Activated naive CD8-positive, alpha-beta T cell treated with anti-CD3 and anti-CD28 coated beads for 36 hours (primary cell): Measurements from ENCODE around the gene TECPR1. TPM values are rescaled to one million over a fixed set of nuclear protein-coding genes. Genes with fewer than 3 reads are reported as not detected.

Source experiments
- DNase-seq: peaks from one replicate; pipeline ENCODE4 v3.0.0; 2021
- H3K27ac Mint-ChIP-seq: one replicate; pipeline ENCODE4 v1.8.0; 2022; ENCODE audit warnings: mild to moderate bottlenecking, moderate library complexity, mixed read lengths
- H3K27me3 Mint-ChIP-seq: one replicate; pipeline ENCODE4 v1.8.0; 2022; ENCODE audit warnings: mild to moderate bottlenecking, mixed read lengths
- H3K36me3 Mint-ChIP-seq: one replicate; pipeline ENCODE4 v1.8.0; 2021; ENCODE audit warnings: mild to moderate bottlenecking, mixed read lengths
- H3K4me1 Mint-ChIP-seq: one replicate; pipeline ENCODE4 v1.8.0; 2021; ENCODE audit warnings: mixed read lengths
- H3K4me3 Mint-ChIP-seq: one replicate; pipeline ENCODE4 v1.8.0; 2022; ENCODE audit warnings: mild to moderate bottlenecking, moderate library complexity, mixed read lengths
- H3K9me3 Mint-ChIP-seq: one replicate; pipeline ENCODE4 v1.8.0; 2022; ENCODE audit warnings: mixed read lengths
- total RNA-seq, 2 experiments: library from RNA; stranded (reverse); gene quantifications; one replicate each; pipeline ENCODE4 v1.2.3, GENCODE V29; 2021

The TECPR1 gene
- total RNA-seq, 2 experiments from 2014 or later, result 18.3 to 25.6 TPM

GRCh38 chr7:98215561-98216495 is 36.2 kb downstream of the TECPR1 start:
- Mint-ChIP-seq H3K9me3 (no peaks in the 10 kb centered on the region), H3K4me3 (no peak overlapping the region), H3K4me1 (peaks cover 10% of the 10 kb centered on the region), H3K27me3 (no peaks in the 10 kb centered on the region), H3K27ac (no peak overlapping the region), H3K36me3 (no peaks in the 10 kb centered on the region)
- DNase-seq, result no peak

- DNase-seq, result no peak
- Mint-ChIP-seq H3K9me3 (no peaks in the 10 kb centered on the region), H3K4me1 (peaks cover 10% of the 10 kb centered on the region), H3K27me3 (no peaks in the 10 kb centered on the region), H3K27ac (no peak overlapping the region), H3K4me3 (no peak overlapping the region), H3K36me3 (no peaks in the 10 kb centered on the region)
Observed at GRCh38 chr7:98214811-98215321, 37.2 kb downstream of the TECPR1 start.

- Mint-ChIP-seq H3K9me3 (no peaks in the 10 kb centered on the region), H3K27me3 (no peaks in the 10 kb centered on the region), H3K36me3 (no peaks in the 10 kb centered on the region), H3K27ac (no peak overlapping the region), H3K4me1 (peaks cover 8% of the 10 kb centered on the region), H3K4me3 (no peak overlapping the region)
- no peak for DNase-seq
Observed at GRCh38 chr7:98213888-98214810, 37.9 kb downstream of the TECPR1 start.

GRCh38 chr7:98213296-98213887 is 38.6 kb downstream of the TECPR1 start:
- Mint-ChIP-seq H3K36me3 (no peaks in the 10 kb centered on the region), H3K9me3 (no peaks in the 10 kb centered on the region), H3K4me3 (no peak overlapping the region), H3K27ac (no peak overlapping the region), H3K4me1 (peaks cover 4% of the 10 kb centered on the region), H3K27me3 (no peaks in the 10 kb centered on the region)
- no peak for DNase-seq

GRCh38 chr7:98212532-98213041 is 39.4 kb downstream of the TECPR1 start:
- H3K9me3 Mint-ChIP-seq, result no peaks in the 10 kb centered on the region
- no peaks in the 10 kb centered on the region for H3K4me1 Mint-ChIP-seq
- no peak overlapping the region for H3K27ac Mint-ChIP-seq
- no peak for DNase-seq
- H3K27me3 Mint-ChIP-seq, result no peaks in the 10 kb centered on the region
- no peaks in the 10 kb centered on the region for H3K36me3 Mint-ChIP-seq
- H3K4me3 Mint-ChIP-seq, result no peak overlapping the region

GRCh38 chr7:98211676-98212531 is 40.1 kb downstream of the TECPR1 start:
- peak overlapping the region; percentile 61 for H3K4me3 Mint-ChIP-seq
- H3K27me3 Mint-ChIP-seq, result no peaks in the 10 kb centered on the region
- peaks cover 3% of the 10 kb centered on the region for H3K36me3 Mint-ChIP-seq
- H3K4me1 Mint-ChIP-seq, result no peaks in the 10 kb centered on the region
- no peak for DNase-seq
- H3K27ac Mint-ChIP-seq, result no peak overlapping the region
- no peaks in the 10 kb centered on the region for H3K9me3 Mint-ChIP-seq

- Mint-ChIP-seq H3K4me3 (peak within 1 kb of the TSS; percentile 61), H3K27ac (no peak within 1 kb of the TSS), H3K27me3 (no peaks in the 10 kb centered on the region), H3K36me3 (peaks cover 3% of the 10 kb centered on the region), H3K9me3 (no peaks in the 10 kb centered on the region), H3K4me1 (no peaks in the 10 kb centered on the region)
- DNase-seq, result peak; percentile 29
Observed at GRCh38 chr7:98211221-98211675, 40.8 kb downstream of the TECPR1 start, which contains the start of gene BHLHA15. BHLHA15 (plus strand) TSS chr7:98211439; CDS start chr7:98212310, 871 bp downstream.

GRCh38 chr7:98210513-98211220 is 41.4 kb downstream of the TECPR1 start:
- Mint-ChIP-seq H3K27me3 (no peaks in the 10 kb centered on the region), H3K9me3 (no peaks in the 10 kb centered on the region), H3K4me1 (peaks cover 2% of the 10 kb centered on the region), H3K36me3 (peaks cover 3% of the 10 kb centered on the region), H3K27ac (no peak overlapping the region), H3K4me3 (peak overlapping the region; percentile 32)
- no peak for DNase-seq

- H3K9me3 Mint-ChIP-seq, result no peaks in the 10 kb centered on the region
- H3K4me3 Mint-ChIP-seq, result peak overlapping the region; percentile 47
- no peaks in the 10 kb centered on the region for H3K27me3 Mint-ChIP-seq
- DNase-seq, result no peak
- H3K27ac Mint-ChIP-seq, result no peak overlapping the region
- H3K36me3 Mint-ChIP-seq, result peaks cover 9% of the 10 kb centered on the region
- peaks cover 8% of the 10 kb centered on the region for H3K4me1 Mint-ChIP-seq
Observed at GRCh38 chr7:98209166-98209920, 42.7 kb downstream of the TECPR1 start.

- peaks cover 15% of the 10 kb centered on the region for H3K36me3 Mint-ChIP-seq
- DNase-seq, result no peak
- peaks cover 33% of the 10 kb centered on the region for H3K4me1 Mint-ChIP-seq
- no peak overlapping the region for H3K4me3 Mint-ChIP-seq
- H3K9me3 Mint-ChIP-seq, result no peaks in the 10 kb centered on the region
- H3K27me3 Mint-ChIP-seq, result no peaks in the 10 kb centered on the region
- H3K27ac Mint-ChIP-seq, result no peak overlapping the region
Observed at GRCh38 chr7:98206451-98207330, 45.3 kb downstream of the TECPR1 start.

- peak overlapping the region; percentile 45 for H3K27ac Mint-ChIP-seq
- no peak for DNase-seq
- H3K36me3 Mint-ChIP-seq, result peaks cover 17% of the 10 kb centered on the region
- H3K9me3 Mint-ChIP-seq, result no peaks in the 10 kb centered on the region
- no peaks in the 10 kb centered on the region for H3K27me3 Mint-ChIP-seq
- H3K4me3 Mint-ChIP-seq, result no peak overlapping the region
- peaks cover 46% of the 10 kb centered on the region for H3K4me1 Mint-ChIP-seq
Observed at GRCh38 chr7:98205162-98205845, 46.7 kb downstream of the TECPR1 start.
